ENCODE results near the gene EML1.

EML1 gene

GRCh38 chr14:99793213-99794150 is at the start of gene EML1:
Gene EML1 (plus strand): TSS chr14:99793413. CDS start chr14:99793477, 64 bp downstream.
- peak; percentile 71 to 83 for DNase-seq

- DNase-seq, result no peak
Observed at GRCh38 chr14:99744199-99744872, 48.9 kb upstream of the EML1 start.

GRCh38 chr14:99744873-99745224 is 48.4 kb upstream of the EML1 start:
- no peak for DNase-seq

- DNase-seq, result no peak
Observed at GRCh38 chr14:99745307-99745951, 47.8 kb upstream of the EML1 start.

GRCh38 chr14:99747167-99747566 is 46.0 kb upstream of the EML1 start:
- no peak for DNase-seq

- no peak for DNase-seq
Observed at GRCh38 chr14:99747582-99748330, 45.5 kb upstream of the EML1 start.

GRCh38 chr14:99748529-99748928 is 44.7 kb upstream of the EML1 start:
- no peak for DNase-seq

GRCh38 chr14:99749142-99749541 is 44.1 kb upstream of the EML1 start:
- DNase-seq, result no peak

- DNase-seq, result no peak
Observed at GRCh38 chr14:99749763-99750715, 43.2 kb upstream of the EML1 start.

- no peak for DNase-seq
Observed at GRCh38 chr14:99750746-99751450, 42.3 kb upstream of the EML1 start.

GRCh38 chr14:99751539-99752485 is 41.4 kb upstream of the EML1 start:
- no peak for DNase-seq

GRCh38 chr14:99752486-99753121 is 40.6 kb upstream of the EML1 start:
- no peak for DNase-seq

- DNase-seq, result no peak
Observed at GRCh38 chr14:99753225-99754140, 39.7 kb upstream of the EML1 start.

GRCh38 chr14:99754141-99755067 is 38.8 kb upstream of the EML1 start:
- peak in 1 of 2 experiments; percentile 49 for DNase-seq

GRCh38 chr14:99755068-99755405 is 38.2 kb upstream of the EML1 start:
- DNase-seq, result no peak

- no peak for DNase-seq
Observed at GRCh38 chr14:99755629-99756603, 37.3 kb upstream of the EML1 start.
